K562 (cell line): ENCODE measurements around the gene FGGY. TPM values are rescaled to one million over a fixed set of nuclear protein-coding genes. Genes with fewer than 3 reads are reported as not detected.
A peak's percentile ranks its signal among the peaks of the same experiment; 100 is the strongest.

Experiments
- ARID4B ChIP-seq: sonication (generic); formaldehyde crosslinking; IDR thresholded peaks from 2 replicates; pipeline ENCODE4 v1.8.0; 2022; ENCODE audit warnings: mild to moderate bottlenecking, missing genetic modification reagents
- BRF1 ChIP-seq: IDR thresholded peaks from 3 replicates; pipeline ENCODE4 v1.6.1; 2011; ENCODE audit warnings: borderline replicate concordance, mild to moderate bottlenecking; ENCODE audit not compliant: insufficient read length; ENCODE audit errors: extremely low read depth
- FIP1L1 ChIP-seq: fragments of 200-400 bp; formaldehyde crosslinking; IDR thresholded peaks from 2 replicates; pipeline ENCODE4 v1.6.1; 2018; ENCODE audit warnings: mild to moderate bottlenecking, low read depth, low read length; ENCODE audit not compliant: poor library complexity, severe bottlenecking
- GTF2A2 ChIP-seq: IDR thresholded peaks from 2 replicates; pipeline ENCODE4 v1.6.1; 2016; ENCODE audit warnings: mild to moderate bottlenecking, missing genetic modification characterization, missing compliant biosample characterization
- HIVEP1 ChIP-seq: fragments of 250-450 bp; sonication (Bioruptor Pico); IDR thresholded peaks from 2 replicates; pipeline ENCODE4 v1.4.0; 2020; ENCODE audit warnings: mild to moderate bottlenecking
- KLF1 ChIP-seq: fragments of 450-650 bp; IDR thresholded peaks from 2 replicates; pipeline ENCODE4 v1.6.1; 2016; ENCODE audit warnings: missing genetic modification characterization, missing compliant biosample characterization
- NCOA2 ChIP-seq, 2 experiments: fragments of 450-650 bp; IDR thresholded peaks; 2 replicates each; pipeline ENCODE4 v1.6.1; 2018; ENCODE audit warnings: mild to moderate bottlenecking in 2 of 2, moderate library complexity in 1 of 2; ENCODE audit not compliant: partially characterized antibody in 2 of 2
- POLR2H ChIP-seq: IDR thresholded peaks from 2 replicates; pipeline ENCODE4 v1.6.1; 2016; ENCODE audit warnings: missing genetic modification characterization, low read depth, mild to moderate bottlenecking, control low read depth, missing compliant biosample characterization, moderate library complexity
- RFX7 ChIP-seq: fragments of 250-450 bp; sonication (Bioruptor Pico); IDR thresholded peaks from 2 replicates; pipeline ENCODE4 v1.5.1; 2021; ENCODE audit warnings: mild to moderate bottlenecking
- SETDB1 ChIP-seq: IDR thresholded peaks from one replicate; pipeline ENCODE4 v1.6.1; 2012; ENCODE audit warnings: low read length, control low read depth, inconsistent platforms
- SRSF1 ChIP-seq: fragments of 200-400 bp; formaldehyde crosslinking; IDR thresholded peaks from 2 replicates; pipeline ENCODE4 v1.6.1; 2017; ENCODE audit warnings: mild to moderate bottlenecking, low read depth, low read length, moderate library complexity
- SRSF7 ChIP-seq: fragments of 200-400 bp; formaldehyde crosslinking; optimal IDR thresholded peaks from 2 replicates; pipeline ENCODE3; 2017; ENCODE audit warnings: mild to moderate bottlenecking, low read depth, low read length
- ZNF316 ChIP-seq: fragments of 450-650 bp; IDR thresholded peaks from 2 replicates; pipeline ENCODE4 v1.6.1; 2016
- ZNF79 ChIP-seq: fragments of 250-450 bp; sonication (Bioruptor Pico); IDR thresholded peaks from 2 replicates; pipeline ENCODE4 v1.4.0; 2020; ENCODE audit warnings: low read depth, mild to moderate bottlenecking, moderate library complexity
- polyA plus RNA-seq, 8 experiments: library from polyadenylated mRNA; depleted of rRNA in 4 of 8; stranded (reverse) in 5 of 8; unstranded in 3 of 8; fragments of >200 nt; fragmentation: Nextera tagmentation in 2 of 8; fragmentation: Illumina TruSeq in 1 of 8; extraction: Ambion mirVana in 2 of 8; extraction: Trizol in 1 of 8; gene quantifications; 2 replicates each; pipeline versions ENCODE4 v1.2.1 to v1.2.3, GENCODE V29; 2011 to 2014; ENCODE audit warnings: inconsistent platforms in 1 of 8, missing spikeins in 1 of 8
- total RNA-seq, 7 experiments: library from RNA; depleted of rRNA in 6 of 7; stranded (reverse); fragments of >200 nt in 6 of 7; fragmentation: Illumina TruSeq in 2 of 7; extraction: Trizol in 2 of 7; gene quantifications; 2 replicates each; pipeline versions ENCODE4 v1.2.1 to v1.2.3, GENCODE V29; 2011 to 2021; ENCODE audit warnings: low replicate concordance in 1 of 7
- TF ChIP-seq, protein P1 (sequence below): fragments of 450-650 bp; formaldehyde crosslinking; IDR thresholded peaks from 2 replicates; pipeline ENCODE4 v1.4.0; 2020; ENCODE audit warnings: mild to moderate bottlenecking, mixed read lengths
- TF ChIP-seq, protein P2 (sequence below): sonication (generic); formaldehyde crosslinking; IDR thresholded peaks from 2 replicates; pipeline ENCODE4 v1.8.1; 2023; ENCODE audit warnings: missing genetic modification reagents, mild to moderate bottlenecking, borderline replicate concordance

Gene FGGY
- total and polyA plus RNA-seq, 9 of the 15 experiments (the other 6 are each of a cell fraction or from before 2014, with no cell fraction given) = 9.7 to 19.2 (median 12.6) TPM

GRCh38 chr1:59406437-59407164 is 109.7 kb downstream of the FGGY start (continued):
- TF ChIP-seq GTF2A2 (tag) (no peak), SETDB1 (no peak), RFX7 (no peak), SRSF7 (no peak), ARID4B (CRISPR knock-in tag) (no peak), POLR2H (no peak), KLF1 (tag) (no peak), HIVEP1 (no peak), NCOA2 (IDR thresholded peaks at IDR 0.05; ENCODE audit: partially characterized antibody in 2 of 2) (no peak), SRSF1 (no peak), ZNF316 (peak; percentile 81), BRF1 (no peak), FIP1L1 (no peak), ZNF79 (no peak)
- TF ChIP-seq, protein P1, sequence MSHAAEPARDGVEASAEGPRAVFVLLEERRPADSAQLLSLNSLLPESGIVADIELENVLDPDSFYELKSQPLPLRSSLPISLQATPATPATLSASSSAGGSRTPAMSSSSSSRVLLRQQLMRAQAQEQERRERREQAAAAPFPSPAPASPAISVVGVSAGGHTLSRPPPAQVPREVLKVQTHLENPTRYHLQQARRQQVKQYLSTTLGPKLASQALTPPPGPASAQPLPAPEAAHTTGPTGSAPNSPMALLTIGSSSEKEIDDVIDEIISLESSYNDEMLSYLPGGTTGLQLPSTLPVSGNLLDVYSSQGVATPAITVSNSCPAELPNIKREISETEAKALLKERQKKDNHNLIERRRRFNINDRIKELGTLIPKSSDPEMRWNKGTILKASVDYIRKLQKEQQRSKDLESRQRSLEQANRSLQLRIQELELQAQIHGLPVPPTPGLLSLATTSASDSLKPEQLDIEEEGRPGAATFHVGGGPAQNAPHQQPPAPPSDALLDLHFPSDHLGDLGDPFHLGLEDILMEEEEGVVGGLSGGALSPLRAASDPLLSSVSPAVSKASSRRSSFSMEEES (CRISPR knock-in tag) = no peak
- TF ChIP-seq, protein P2, sequence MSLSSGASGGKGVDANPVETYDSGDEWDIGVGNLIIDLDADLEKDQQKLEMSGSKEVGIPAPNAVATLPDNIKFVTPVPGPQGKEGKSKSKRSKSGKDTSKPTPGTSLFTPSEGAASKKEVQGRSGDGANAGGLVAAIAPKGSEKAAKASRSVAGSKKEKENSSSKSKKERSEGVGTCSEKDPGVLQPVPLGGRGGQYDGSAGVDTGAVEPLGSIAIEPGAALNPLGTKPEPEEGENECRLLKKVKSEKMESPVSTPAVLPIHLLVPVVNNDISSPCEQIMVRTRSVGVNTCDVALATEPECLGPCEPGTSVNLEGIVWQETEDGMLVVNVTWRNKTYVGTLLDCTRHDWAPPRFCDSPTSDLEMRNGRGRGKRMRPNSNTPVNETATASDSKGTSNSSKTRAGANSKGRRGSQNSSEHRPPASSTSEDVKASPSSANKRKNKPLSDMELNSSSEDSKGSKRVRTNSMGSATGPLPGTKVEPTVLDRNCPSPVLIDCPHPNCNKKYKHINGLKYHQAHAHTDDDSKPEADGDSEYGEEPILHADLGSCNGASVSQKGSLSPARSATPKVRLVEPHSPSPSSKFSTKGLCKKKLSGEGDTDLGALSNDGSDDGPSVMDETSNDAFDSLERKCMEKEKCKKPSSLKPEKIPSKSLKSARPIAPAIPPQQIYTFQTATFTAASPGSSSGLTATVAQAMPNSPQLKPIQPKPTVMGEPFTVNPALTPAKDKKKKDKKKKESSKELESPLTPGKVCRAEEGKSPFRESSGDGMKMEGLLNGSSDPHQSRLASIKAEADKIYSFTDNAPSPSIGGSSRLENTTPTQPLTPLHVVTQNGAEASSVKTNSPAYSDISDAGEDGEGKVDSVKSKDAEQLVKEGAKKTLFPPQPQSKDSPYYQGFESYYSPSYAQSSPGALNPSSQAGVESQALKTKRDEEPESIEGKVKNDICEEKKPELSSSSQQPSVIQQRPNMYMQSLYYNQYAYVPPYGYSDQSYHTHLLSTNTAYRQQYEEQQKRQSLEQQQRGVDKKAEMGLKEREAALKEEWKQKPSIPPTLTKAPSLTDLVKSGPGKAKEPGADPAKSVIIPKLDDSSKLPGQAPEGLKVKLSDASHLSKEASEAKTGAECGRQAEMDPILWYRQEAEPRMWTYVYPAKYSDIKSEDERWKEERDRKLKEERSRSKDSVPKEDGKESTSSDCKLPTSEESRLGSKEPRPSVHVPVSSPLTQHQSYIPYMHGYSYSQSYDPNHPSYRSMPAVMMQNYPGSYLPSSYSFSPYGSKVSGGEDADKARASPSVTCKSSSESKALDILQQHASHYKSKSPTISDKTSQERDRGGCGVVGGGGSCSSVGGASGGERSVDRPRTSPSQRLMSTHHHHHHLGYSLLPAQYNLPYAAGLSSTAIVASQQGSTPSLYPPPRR (CRISPR knock-in tag) = no peak
